ENCODE data around the gene RRP9.
A peak's percentile ranks its signal among the peaks of the same experiment; 100 is the strongest.

RRP9 gene

GRCh38 chr3:51955175-51955892 is 13.6 kb upstream of the RRP9 start, which contains the start of gene GPR62:
Gene GPR62, plus strand, starts transcription at chr3:51955381. Its CDS starts 272 bp downstream, at chr3:51955653.
- DNase-seq = no peak

GRCh38 chr3:51954713-51955112 is 13.0 kb upstream of the RRP9 start:
- no peak for DNase-seq

GRCh38 chr3:51954105-51954504 is 12.4 kb upstream of the RRP9 start:
- DNase-seq = peak; percentile 19

- DNase-seq = peak; percentile 51
Observed at GRCh38 chr3:51953445-51953844, 11.7 kb upstream of the RRP9 start.

- no peak for DNase-seq
Observed at GRCh38 chr3:51950899-51951298, 9.2 kb upstream of the RRP9 start.

- no peak for DNase-seq
Observed at GRCh38 chr3:51949121-51949520, 7.4 kb upstream of the RRP9 start.

- no peak for DNase-seq
Observed at GRCh38 chr3:51948016-51948580, 6.4 kb upstream of the RRP9 start.

- no peak for DNase-seq
Observed at GRCh38 chr3:51947215-51947900, 5.7 kb upstream of the RRP9 start.

- DNase-seq = no peak
Observed at GRCh38 chr3:51946796-51947195, 5.1 kb upstream of the RRP9 start.

GRCh38 chr3:51945926-51946705 is 4.4 kb upstream of the RRP9 start:
- DNase-seq = no peak

GRCh38 chr3:51945031-51945840 is 3.5 kb upstream of the RRP9 start:
- no peak for DNase-seq

GRCh38 chr3:51944451-51945021 is 2.8 kb upstream of the RRP9 start:
- DNase-seq = no peak

- DNase-seq = no peak
Observed at GRCh38 chr3:51943451-51944391, 2.0 kb upstream of the RRP9 start.

- peak; percentile 21 for DNase-seq
Observed at GRCh38 chr3:51942603-51943450, 1.1 kb upstream of the RRP9 start.

GRCh38 chr3:51941463-51941797 is 274 bp downstream of the RRP9 start:
- DNase-seq = no peak

GRCh38 chr3:51940648-51941462 is 849 bp downstream of the RRP9 start:
- no peak for DNase-seq

GRCh38 chr3:51938780-51939425 is 2.8 kb downstream of the RRP9 start:
- DNase-seq = no peak

GRCh38 chr3:51937611-51938450 is 3.9 kb downstream of the RRP9 start:
- no peak for DNase-seq
